SU-DHL-6 (cell line): Measurements from ENCODE around the gene CIB4.
A peak's percentile ranks its signal among the peaks of the same experiment; 100 is the strongest.

ENCODE experiments used
- H2AFZ ChIP-seq: fragments of 200-600 bp; sonication (generic); 2 replicates; pipeline ENCODE4 v1.6.1; 2014; ENCODE audit warnings: low read depth, mild to moderate bottlenecking, moderate library complexity, mixed read lengths, antibody characterized with exemption, low read length; ENCODE audit not compliant: severe bottlenecking
- H3F3A ChIP-seq: fragments of 200-600 bp; shearing (Covaris generic); 2 replicates; pipeline ENCODE4 v1.6.0; 2016; ENCODE audit warnings: antibody characterized with exemption, mild to moderate bottlenecking; ENCODE audit not compliant: insufficient read depth
- H3K27ac ChIP-seq: fragments of 200-600 bp; sonication (generic); 2 replicates; pipeline ENCODE4 v1.5.1; 2016; ENCODE audit warnings: low read depth, mild to moderate bottlenecking, low read length, moderate library complexity, mixed read lengths
- H3K27me3 ChIP-seq: fragments of 200-600 bp; sonication (generic), shearing (Covaris generic); 2 replicates; pipeline ENCODE4 v1.6.0; 2014; ENCODE audit warnings: mild to moderate bottlenecking, low read length
- H3K36me3 ChIP-seq: fragments of 200-600 bp; sonication (generic); 2 replicates; pipeline ENCODE4 v1.6.1; 2014; ENCODE audit warnings: mild to moderate bottlenecking, low read length, mixed read lengths
- H3K4me2 ChIP-seq: fragments of 300-600, 200-600 bp; shearing (Covaris generic), sonication (generic); 2 replicates; pipeline ENCODE4 v1.6.0; 2014; ENCODE audit warnings: low read length, low read depth, mild to moderate bottlenecking; ENCODE audit not compliant: poor library complexity, severe bottlenecking
- H3K4me3 ChIP-seq: fragments of 200-600 bp; sonication (generic); 2 replicates; pipeline ENCODE4 v1.5.1; 2014; ENCODE audit warnings: antibody characterized with exemption, low read length, mild to moderate bottlenecking, mixed read lengths; ENCODE audit not compliant: insufficient read depth, poor library complexity, severe bottlenecking
- H3K79me2 ChIP-seq: fragments of 200-600 bp; sonication (generic); 2 replicates; pipeline ENCODE4 v1.6.1; 2014; ENCODE audit warnings: mild to moderate bottlenecking, low read length, moderate library complexity; ENCODE audit not compliant: insufficient read depth
- H3K9ac ChIP-seq: fragments of 200-600 bp; sonication (generic); 2 replicates; pipeline ENCODE4 v1.7.0; 2014; ENCODE audit warnings: mild to moderate bottlenecking, low read length
- H3K9me2 ChIP-seq: fragments of 200-600 bp; sonication (generic); replicated peaks from 2 replicates; pipeline ENCODE4 v1.6.1; 2014; ENCODE audit warnings: low read length; ENCODE audit not compliant: insufficient read depth
- H3K9me3 ChIP-seq: fragments of 200-600 bp; sonication (generic); 2 replicates; pipeline ENCODE4 v1.6.1; 2014; ENCODE audit warnings: low read length, mixed read lengths; ENCODE audit not compliant: insufficient read depth
- H4K20me1 ChIP-seq: fragments of 200-600 bp; sonication (generic); 2 replicates; pipeline ENCODE4 v1.6.1; 2014; ENCODE audit warnings: low read depth, mild to moderate bottlenecking, antibody characterized with exemption, low read length, moderate library complexity, mixed read lengths
- EZH2phosphoT487 ChIP-seq: fragments of 200-600 bp; sonication (generic), shearing (Covaris generic); conservative IDR thresholded peaks from 2 replicates; pipeline ENCODE4 v1.6.1; 2018; ENCODE audit warnings: mild to moderate bottlenecking, antibody characterized with exemption, low read length, moderate library complexity, mixed read lengths
- TF ChIP-seq, protein P1 (sequence below): fragments of 200-600 bp; sonication (generic); IDR thresholded peaks from one replicate; pipeline ENCODE4 v1.5.1; 2017; ENCODE audit warnings: antibody characterized with exemption, mild to moderate bottlenecking, low read length, moderate library complexity; ENCODE audit not compliant: insufficient read depth, poor library complexity, severe bottlenecking

Gene CIB4

DNA sequence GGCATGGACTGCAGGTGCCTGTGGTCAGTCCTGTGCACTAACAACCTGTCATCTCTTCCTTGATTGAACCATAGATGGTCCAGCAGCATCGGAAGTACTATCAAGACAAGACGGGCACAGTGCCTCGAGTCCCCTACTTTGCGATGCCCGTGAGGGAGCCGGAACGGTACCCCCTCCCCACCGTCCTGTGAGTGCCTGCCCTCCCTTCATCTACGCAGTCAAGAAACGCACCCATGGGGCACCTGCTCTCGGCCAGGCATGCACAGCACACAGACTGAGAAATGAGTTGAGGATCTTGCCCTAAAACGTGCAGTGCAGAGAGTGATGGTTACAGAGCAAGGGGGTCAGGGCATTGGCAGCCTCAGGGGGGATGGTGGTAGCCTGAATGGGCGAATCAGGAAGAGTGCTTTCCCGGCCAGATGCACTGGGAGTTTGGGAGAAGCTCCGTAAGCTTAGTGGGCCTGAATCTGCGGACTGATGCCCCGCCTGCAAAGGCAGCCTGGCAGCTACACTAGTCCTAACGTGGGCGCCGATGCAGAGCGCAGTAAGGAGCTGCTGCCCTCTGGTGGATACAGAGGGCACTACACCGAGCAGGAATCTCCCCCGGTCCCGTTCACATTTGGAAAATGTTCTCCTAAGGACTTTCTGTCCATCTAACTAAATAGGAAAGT lies 63.6 kb downstream of the CIB4 start:
- Histone ChIP-seq H2AFZ (no peak overlapping the region), H3K4me3 (no peak overlapping the region), H3F3A (no peaks in the 10 kb centered on the region), H3K4me2 (no peak overlapping the region), H3K27me3 (no peaks in the 10 kb centered on the region), H3K9me2 (no peaks in the 10 kb centered on the region), H3K9ac (no peak overlapping the region), H4K20me1 (no peaks in the 10 kb centered on the region), H3K9me3 (no peaks in the 10 kb centered on the region), H3K36me3 (no peaks in the 10 kb centered on the region), H3K27ac (no peak overlapping the region), H3K79me2 (no peaks in the 10 kb centered on the region)
- TF ChIP-seq, protein P1, sequence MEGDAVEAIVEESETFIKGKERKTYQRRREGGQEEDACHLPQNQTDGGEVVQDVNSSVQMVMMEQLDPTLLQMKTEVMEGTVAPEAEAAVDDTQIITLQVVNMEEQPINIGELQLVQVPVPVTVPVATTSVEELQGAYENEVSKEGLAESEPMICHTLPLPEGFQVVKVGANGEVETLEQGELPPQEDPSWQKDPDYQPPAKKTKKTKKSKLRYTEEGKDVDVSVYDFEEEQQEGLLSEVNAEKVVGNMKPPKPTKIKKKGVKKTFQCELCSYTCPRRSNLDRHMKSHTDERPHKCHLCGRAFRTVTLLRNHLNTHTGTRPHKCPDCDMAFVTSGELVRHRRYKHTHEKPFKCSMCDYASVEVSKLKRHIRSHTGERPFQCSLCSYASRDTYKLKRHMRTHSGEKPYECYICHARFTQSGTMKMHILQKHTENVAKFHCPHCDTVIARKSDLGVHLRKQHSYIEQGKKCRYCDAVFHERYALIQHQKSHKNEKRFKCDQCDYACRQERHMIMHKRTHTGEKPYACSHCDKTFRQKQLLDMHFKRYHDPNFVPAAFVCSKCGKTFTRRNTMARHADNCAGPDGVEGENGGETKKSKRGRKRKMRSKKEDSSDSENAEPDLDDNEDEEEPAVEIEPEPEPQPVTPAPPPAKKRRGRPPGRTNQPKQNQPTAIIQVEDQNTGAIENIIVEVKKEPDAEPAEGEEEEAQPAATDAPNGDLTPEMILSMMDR: peak; percentile 88
- TF ChIP-seq EZH2phosphoT487: no peak

DNA sequence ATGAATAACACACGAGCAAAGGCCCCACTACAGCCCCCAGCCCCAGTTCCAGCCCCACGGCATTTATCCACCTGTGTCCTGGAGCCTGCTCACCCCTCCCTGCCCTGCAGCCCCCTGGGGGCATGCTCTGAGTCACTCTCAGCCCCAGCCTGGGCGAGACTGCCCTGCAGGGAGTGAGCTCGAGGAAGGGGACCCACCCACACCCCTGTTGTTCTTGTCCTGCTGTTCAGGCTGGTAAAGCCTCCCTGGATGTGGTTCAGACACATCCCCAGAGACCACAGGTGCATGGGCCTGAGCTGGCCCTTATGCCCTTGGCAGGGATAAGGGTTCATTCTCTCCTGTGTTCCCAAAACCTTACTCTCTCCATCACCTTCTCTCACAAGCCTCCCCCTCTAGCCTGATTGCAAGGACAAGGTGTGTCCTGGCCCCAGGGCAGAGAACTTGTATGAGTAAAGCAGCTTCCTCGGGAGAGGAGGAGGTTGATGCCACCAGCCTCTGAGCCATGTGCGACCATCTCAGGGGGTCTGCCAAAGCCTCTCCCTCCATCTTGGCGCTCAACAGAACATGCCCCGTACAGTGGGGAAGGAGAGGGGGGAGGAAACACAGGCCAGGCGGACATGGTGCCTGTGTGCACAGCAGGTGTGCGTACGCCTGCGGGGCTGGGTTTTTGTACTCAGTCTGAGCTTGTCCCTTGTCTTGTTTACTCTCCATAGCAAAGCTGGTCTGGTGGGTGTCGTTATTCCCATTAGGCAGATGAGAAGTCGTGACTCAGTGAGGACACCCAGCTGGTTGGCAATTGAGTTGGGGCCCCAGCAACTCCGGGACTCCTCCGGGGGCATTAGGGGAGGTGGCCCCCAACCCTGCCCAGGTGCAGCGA lies 64.4 kb downstream of the CIB4 start:
- Histone ChIP-seq H2AFZ (no peak overlapping the region), H3K4me3 (no peak overlapping the region), H3K9ac (no peak overlapping the region), H3F3A (no peaks in the 10 kb centered on the region), H3K36me3 (no peaks in the 10 kb centered on the region), H4K20me1 (no peaks in the 10 kb centered on the region), H3K79me2 (no peaks in the 10 kb centered on the region), H3K27me3 (no peaks in the 10 kb centered on the region), H3K27ac (no peak overlapping the region), H3K4me2 (no peak overlapping the region), H3K9me3 (no peaks in the 10 kb centered on the region), H3K9me2 (no peaks in the 10 kb centered on the region)
- TF ChIP-seq EZH2phosphoT487: no peak
- TF ChIP-seq, protein P1: no peak

DNA sequence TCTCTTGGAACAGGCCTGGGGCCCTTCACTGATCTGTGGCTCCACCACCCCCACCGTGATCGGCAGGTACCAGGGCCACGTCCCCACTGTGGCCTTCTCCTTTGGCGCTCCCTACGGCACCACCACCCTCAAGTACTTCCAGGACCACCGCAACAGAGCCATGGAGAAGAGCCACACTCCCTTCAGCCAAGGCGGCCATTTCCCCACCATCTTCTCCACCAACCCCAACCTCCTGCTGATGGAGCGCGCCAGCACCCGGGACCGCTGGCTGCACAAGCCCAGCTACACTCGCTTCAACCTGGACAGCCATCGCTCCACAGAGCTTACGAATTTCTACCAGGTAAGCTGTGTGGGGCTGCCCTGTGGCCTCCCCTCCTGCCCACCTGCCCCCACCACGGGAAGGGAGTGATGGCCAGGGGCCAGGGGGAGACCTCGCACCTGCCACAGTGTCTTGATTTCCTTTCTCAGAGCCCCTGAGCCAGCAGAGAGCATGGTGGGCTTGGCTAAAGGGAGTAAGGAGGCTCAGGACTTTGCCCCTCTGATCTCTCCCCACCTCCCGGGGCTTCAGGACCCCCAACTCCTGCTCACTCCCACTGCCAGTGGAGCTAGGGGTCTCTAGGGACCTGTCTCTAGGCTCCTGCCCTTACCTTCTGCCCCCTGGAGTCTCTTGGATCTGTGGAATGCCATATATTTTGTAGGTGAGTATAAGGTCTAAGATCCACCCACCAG lies 65.2 kb downstream of the CIB4 start:
- no peaks in the 10 kb centered on the region for H3K27me3 ChIP-seq
- H3K36me3 ChIP-seq: no peaks in the 10 kb centered on the region
- no peaks in the 10 kb centered on the region for H3F3A ChIP-seq
- H3K79me2 ChIP-seq: no peaks in the 10 kb centered on the region
- H3K27ac ChIP-seq: no peak overlapping the region
- H3K9me3 ChIP-seq: no peaks in the 10 kb centered on the region
- H2AFZ ChIP-seq: no peak overlapping the region
- no peaks in the 10 kb centered on the region for H3K9me2 ChIP-seq
- no peak overlapping the region for H3K9ac ChIP-seq
- no peak overlapping the region for H3K4me3 ChIP-seq
- H4K20me1 ChIP-seq: no peaks in the 10 kb centered on the region
- no peak overlapping the region for H3K4me2 ChIP-seq
- TF ChIP-seq, protein P1: no peak
- no peak for TF ChIP-seq EZH2phosphoT487
